CD14-positive monocyte (primary cell): Measurements from ENCODE around the gene ULK2. TPM values are rescaled to one million over a fixed set of nuclear protein-coding genes. Genes with fewer than 3 reads are reported as not detected.
"Not testable (repeated sequence)": the region's sequence is repeated elsewhere in the genome, so short reads cannot be mapped to it uniquely, and the experiment has no call there.

Experiments
- DNase-seq, 3 donors: peaks; one replicate each; pipeline ENCODE4 v3.0.0-alpha.2; 2011 to 2022
- H2AFZ ChIP-seq: 2 replicates; pipeline ENCODE4 v1.6.0; 2012; ENCODE audit warnings: mild to moderate bottlenecking, low read depth, low read length, inconsistent platforms; ENCODE audit not compliant: insufficient read depth, poor library complexity, severe bottlenecking
- H3K27ac ChIP-seq, 2 donors: 1 replicate in 1 of 2; 2 replicates in 1 of 2; pipeline ENCODE4 v1.5.1; 2012 to 2013; ENCODE audit warnings: low read length in 2 of 2, control low read depth in 1 of 2, inconsistent platforms in 1 of 2, low read depth in 1 of 2, mild to moderate bottlenecking in 1 of 2
- H3K27me3 ChIP-seq, 2 donors: one replicate each; pipeline versions ENCODE4 v1.6.0 to v1.6.1; 2011 to 2013; ENCODE audit warnings: low read length in 2 of 2; ENCODE audit not compliant: control insufficient read depth in 2 of 2, insufficient read depth in 2 of 2
- H3K36me3 ChIP-seq, 2 donors: replicated peaks in 1 of 2; 1 replicate in 1 of 2; 2 replicates in 1 of 2; pipeline versions ENCODE4 v1.5.1 to v1.6.1; 2012 to 2013; ENCODE audit warnings: low read length in 2 of 2, control low read depth in 1 of 2, inconsistent platforms in 1 of 2, mild to moderate bottlenecking in 1 of 2; ENCODE audit not compliant: insufficient read depth in 2 of 2, control insufficient read depth in 1 of 2
- H3K4me1 ChIP-seq, 2 donors: 1 replicate in 1 of 2; 2 replicates in 1 of 2; pipeline versions ENCODE4 v1.5.1 to v1.6.1; 2012 to 2013; ENCODE audit warnings: low read length in 2 of 2, control low read depth in 1 of 2, inconsistent platforms in 1 of 2, mild to moderate bottlenecking in 1 of 2, moderate library complexity in 1 of 2; ENCODE audit not compliant: insufficient read depth in 2 of 2, control insufficient read depth in 1 of 2
- H3K4me2 ChIP-seq: replicated peaks from 2 replicates; pipeline ENCODE3; 2012; ENCODE audit warnings: low read length, moderate library complexity, mild to moderate bottlenecking; ENCODE audit not compliant: poor library complexity, severe bottlenecking; ENCODE audit errors: extremely low read depth
- H3K4me3 ChIP-seq, 3 experiments: fragments of 200-600 bp in 1 of 3; sonication (generic) in 1 of 3; replicated peaks in 1 of 3; 1 replicate in 2 of 3; 2 replicates in 1 of 3; pipeline ENCODE4 v1.5.1; 2011 to 2013; ENCODE audit warnings: low read length in 3 of 3, mild to moderate bottlenecking in 3 of 3, control low read depth in 2 of 3, low read depth in 2 of 3, inconsistent platforms in 1 of 3, moderate library complexity in 1 of 3
- H3K79me2 ChIP-seq: 2 replicates; pipeline ENCODE4 v1.6.0; 2012; ENCODE audit warnings: mild to moderate bottlenecking, control low read depth, inconsistent platforms, low read length, moderate library complexity; ENCODE audit not compliant: insufficient read depth
- H3K9ac ChIP-seq: 2 replicates; pipeline ENCODE4 v1.6.0; 2017; ENCODE audit warnings: low read length, mild to moderate bottlenecking; ENCODE audit not compliant: insufficient read depth, poor library complexity, severe bottlenecking
- H3K9me3 ChIP-seq, 2 donors: replicated peaks in 1 of 2; 1 replicate in 1 of 2; 2 replicates in 1 of 2; pipeline versions ENCODE4 v1.5.1 to v1.6.1; 2012 to 2013; ENCODE audit warnings: low read length in 2 of 2, control low read depth in 1 of 2; ENCODE audit not compliant: control insufficient read depth in 1 of 2, insufficient read depth in 1 of 2
- H4K20me1 ChIP-seq: 2 replicates; pipeline ENCODE4 v1.6.0; 2012; ENCODE audit warnings: mild to moderate bottlenecking, low read length, control low read depth, moderate library complexity; ENCODE audit not compliant: insufficient read depth
- H3K27ac Mint-ChIP-seq, 7 donors: one replicate each; pipeline ENCODE4 v1.8.0; 2020; ENCODE audit warnings: mild to moderate bottlenecking in 7 of 7, mixed read lengths in 7 of 7, moderate library complexity in 6 of 7, inconsistent platforms in 2 of 7
- H3K27me3 Mint-ChIP-seq, 3 donors: one replicate each; pipeline ENCODE4 v1.8.0; 2021 to 2022; ENCODE audit warnings: low read depth in 3 of 3, mild to moderate bottlenecking in 3 of 3, mixed read lengths in 3 of 3, moderate library complexity in 3 of 3, inconsistent platforms in 1 of 3
- H3K36me3 Mint-ChIP-seq, 2 donors: one replicate each; pipeline ENCODE4 v1.8.0; 2020; ENCODE audit warnings: mixed read lengths in 2 of 2, inconsistent platforms in 1 of 2, mild to moderate bottlenecking in 1 of 2
- H3K4me1 Mint-ChIP-seq: one replicate; pipeline ENCODE4 v1.8.0; 2020; ENCODE audit warnings: mild to moderate bottlenecking, mixed read lengths
- H3K4me3 Mint-ChIP-seq, 2 donors: one replicate each; pipeline ENCODE4 v1.8.0; 2020; ENCODE audit warnings: mild to moderate bottlenecking in 2 of 2, mixed read lengths in 2 of 2, moderate library complexity in 1 of 2
- H3K9me3 Mint-ChIP-seq, 7 donors: one replicate each; pipeline ENCODE4 v1.8.0; 2020 to 2022; ENCODE audit warnings: mixed read lengths in 7 of 7, mild to moderate bottlenecking in 6 of 7, moderate library complexity in 6 of 7, inconsistent platforms in 2 of 7
- WGBS: methylation state at CpG from one replicate; pipeline ENCODE4 v1.1.5; 2013; ENCODE audit warnings: missing lambda C conversion rate; ENCODE audit not compliant: insufficient coverage; 5-methylcytosine and 5-hydroxymethylcytosine counted together
- intact Hi-C, 2 donors: fragments of 100-400 bp; cut with micrococcal nuclease; formaldehyde crosslinking; loops; one replicate each; pipeline versions ENCODE4 v1.15.0 to v1.15.1; 2023
- polyA plus RNA-seq, 3 donors: library from polyadenylated mRNA; depleted of rRNA in 1 of 3; unstranded in 2 of 3; stranded (reverse) in 1 of 3; fragments of 300-500 nt in 2 of 3; fragments of >200 nt in 1 of 3; fragmentation: Illumina TruSeq in 2 of 3; gene quantifications; 1 replicate in 2 of 3; 2 replicates in 1 of 3; pipeline ENCODE4 v1.2.3, GENCODE V29; 2012 to 2021
- TF ChIP-seq, protein P1 (sequence below): fragments of 200-600 bp; IDR thresholded peaks from one replicate; pipeline ENCODE4 v1.8.0; 2022; ENCODE audit warnings: antibody characterized with exemption, mild to moderate bottlenecking

ULK2 gene
- polyA plus RNA-seq, 3 donors: 8.5 to 27.2 (median 12.3) TPM

DNA sequence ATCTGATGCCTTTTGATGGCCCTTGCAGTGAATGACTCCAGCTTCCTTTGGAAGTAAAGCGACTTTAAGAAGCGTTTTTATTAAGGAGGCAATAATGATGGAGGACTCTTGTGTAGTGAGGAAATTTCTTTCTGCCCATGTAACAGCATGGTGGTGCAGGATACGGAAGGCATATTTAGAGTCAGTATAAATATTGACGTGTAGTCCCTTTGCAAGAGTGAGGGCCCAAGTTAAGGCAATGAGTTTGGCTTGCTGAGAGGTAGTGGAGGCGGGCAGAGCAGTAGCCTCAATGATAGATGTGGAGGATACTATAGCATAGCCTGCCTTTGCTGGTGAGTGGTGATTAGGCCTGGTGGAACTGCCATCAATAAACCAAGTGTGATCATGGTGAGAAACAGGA, 22.3 kb upstream of the ULK2 start:
- not testable (repeated sequence) for H3K27me3 ChIP-seq, H3K4me3 Mint-ChIP-seq

GRCh38 chr17:19886116-19886515, 18.4 kb upstream of the ULK2 start:
- H3K27ac ChIP-seq: no peak overlapping the region
- no peak overlapping the region for H2AFZ ChIP-seq
- no peak overlapping the region for H3K4me2 ChIP-seq
- H3K9me3 ChIP-seq: no peaks in the 10 kb centered on the region
- H3K4me1 ChIP-seq: no peaks in the 10 kb centered on the region
- Mint-ChIP-seq H3K27me3 (peaks cover 1 to 4% (median 1%) of the 10 kb centered on the region in 3 donors), H3K4me1 (peaks cover 3% of the 10 kb centered on the region), H3K4me3 (no peak overlapping the region), H3K36me3 (no peaks in the 10 kb centered on the region), H3K9me3 (peaks cover 0 to 2% (median 0%) of the 10 kb centered on the region in 7 donors), H3K27ac (peak overlapping the region in 2 of 7 donors; percentile 20 to 69)
- intact Hi-C loops: no loop called here
- H3K36me3 ChIP-seq: no peaks in the 10 kb centered on the region
- H3K79me2 ChIP-seq: no peaks in the 10 kb centered on the region
- no peak for DNase-seq
- no peak overlapping the region for H3K4me3 ChIP-seq
- TF ChIP-seq, protein P1, sequence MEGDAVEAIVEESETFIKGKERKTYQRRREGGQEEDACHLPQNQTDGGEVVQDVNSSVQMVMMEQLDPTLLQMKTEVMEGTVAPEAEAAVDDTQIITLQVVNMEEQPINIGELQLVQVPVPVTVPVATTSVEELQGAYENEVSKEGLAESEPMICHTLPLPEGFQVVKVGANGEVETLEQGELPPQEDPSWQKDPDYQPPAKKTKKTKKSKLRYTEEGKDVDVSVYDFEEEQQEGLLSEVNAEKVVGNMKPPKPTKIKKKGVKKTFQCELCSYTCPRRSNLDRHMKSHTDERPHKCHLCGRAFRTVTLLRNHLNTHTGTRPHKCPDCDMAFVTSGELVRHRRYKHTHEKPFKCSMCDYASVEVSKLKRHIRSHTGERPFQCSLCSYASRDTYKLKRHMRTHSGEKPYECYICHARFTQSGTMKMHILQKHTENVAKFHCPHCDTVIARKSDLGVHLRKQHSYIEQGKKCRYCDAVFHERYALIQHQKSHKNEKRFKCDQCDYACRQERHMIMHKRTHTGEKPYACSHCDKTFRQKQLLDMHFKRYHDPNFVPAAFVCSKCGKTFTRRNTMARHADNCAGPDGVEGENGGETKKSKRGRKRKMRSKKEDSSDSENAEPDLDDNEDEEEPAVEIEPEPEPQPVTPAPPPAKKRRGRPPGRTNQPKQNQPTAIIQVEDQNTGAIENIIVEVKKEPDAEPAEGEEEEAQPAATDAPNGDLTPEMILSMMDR: no peak
- no peak overlapping the region for H3K9ac ChIP-seq
- H3K27me3 ChIP-seq: no peaks in the 10 kb centered on the region
- no peaks in the 10 kb centered on the region for H4K20me1 ChIP-seq

More for the DNA sequence above, 22.3 kb upstream of the ULK2 start:
- H2AFZ ChIP-seq, H3K27ac ChIP-seq, H3K4me2 ChIP-seq, H3K4me3 ChIP-seq, H3K9me3 ChIP-seq, H3K36me3 Mint-ChIP-seq, H3K27me3 Mint-ChIP-seq, H3K4me1 ChIP-seq, H3K79me2 ChIP-seq, H3K9ac ChIP-seq, DNase-seq, H3K4me1 Mint-ChIP-seq, H3K9me3 Mint-ChIP-seq, H3K27ac Mint-ChIP-seq, intact Hi-C loops, H3K36me3 ChIP-seq, H4K20me1 ChIP-seq: not testable (repeated sequence)
- WGBS: 92% methylated on average over 4 of the region's 5 CpGs
